Measurements from ENCODE around the gene TENM4. TPM values are rescaled to one million over a fixed set of nuclear protein-coding genes. Genes with fewer than 3 reads are reported as not detected.

Gene TENM4
- total RNA-seq, 1 experiment from 2014 or later, result 25.0 TPM

- 0 out of 2 replicates have a peak, but pooled peaks cover 3% of the 10 kb centered on the region for H3K9me3 Mint-ChIP-seq
- TF ChIP-seq NFE2L1 (CRISPR knock-in tag; IDR thresholded peaks at IDR 0.05), result no peak
- no peak for TF ChIP-seq ZNF263 (CRISPR knock-in tag; IDR thresholded peaks at IDR 0.05; ENCODE audit: low read depth)
- no peak for TF ChIP-seq IRF2 (CRISPR knock-in tag; IDR thresholded peaks at IDR 0.05; ENCODE audit: borderline replicate concordance, low read depth)
- TF ChIP-seq KAT7 (CRISPR knock-in tag; IDR thresholded peaks at IDR 0.05; ENCODE audit: borderline replicate concordance), result no peak
- no peak for TF ChIP-seq ATF2 (CRISPR knock-in tag; IDR thresholded peaks at IDR 0.05; ENCODE audit: borderline replicate concordance, low read depth)
- TF ChIP-seq ZNF317 (CRISPR knock-in tag; IDR thresholded peaks at IDR 0.05; ENCODE audit: borderline replicate concordance, low read depth), result no peak
- no peak for TF ChIP-seq ATF6 (CRISPR knock-in tag; IDR thresholded peaks at IDR 0.05)
- no peak for TF ChIP-seq ZNF121 (CRISPR knock-in tag; IDR thresholded peaks at IDR 0.05)
- no peak for TF ChIP-seq JAZF1 (CRISPR knock-in tag; IDR thresholded peaks at IDR 0.05)
- no peak for TF ChIP-seq GRHL2 (CRISPR knock-in tag; IDR thresholded peaks at IDR 0.05; ENCODE audit: insufficient replicate concordance, severe bottlenecking)
- TF ChIP-seq SMAD3 (CRISPR knock-in tag; IDR thresholded peaks at IDR 0.05; ENCODE audit: borderline replicate concordance), result no peak
- TF ChIP-seq, protein P1, sequence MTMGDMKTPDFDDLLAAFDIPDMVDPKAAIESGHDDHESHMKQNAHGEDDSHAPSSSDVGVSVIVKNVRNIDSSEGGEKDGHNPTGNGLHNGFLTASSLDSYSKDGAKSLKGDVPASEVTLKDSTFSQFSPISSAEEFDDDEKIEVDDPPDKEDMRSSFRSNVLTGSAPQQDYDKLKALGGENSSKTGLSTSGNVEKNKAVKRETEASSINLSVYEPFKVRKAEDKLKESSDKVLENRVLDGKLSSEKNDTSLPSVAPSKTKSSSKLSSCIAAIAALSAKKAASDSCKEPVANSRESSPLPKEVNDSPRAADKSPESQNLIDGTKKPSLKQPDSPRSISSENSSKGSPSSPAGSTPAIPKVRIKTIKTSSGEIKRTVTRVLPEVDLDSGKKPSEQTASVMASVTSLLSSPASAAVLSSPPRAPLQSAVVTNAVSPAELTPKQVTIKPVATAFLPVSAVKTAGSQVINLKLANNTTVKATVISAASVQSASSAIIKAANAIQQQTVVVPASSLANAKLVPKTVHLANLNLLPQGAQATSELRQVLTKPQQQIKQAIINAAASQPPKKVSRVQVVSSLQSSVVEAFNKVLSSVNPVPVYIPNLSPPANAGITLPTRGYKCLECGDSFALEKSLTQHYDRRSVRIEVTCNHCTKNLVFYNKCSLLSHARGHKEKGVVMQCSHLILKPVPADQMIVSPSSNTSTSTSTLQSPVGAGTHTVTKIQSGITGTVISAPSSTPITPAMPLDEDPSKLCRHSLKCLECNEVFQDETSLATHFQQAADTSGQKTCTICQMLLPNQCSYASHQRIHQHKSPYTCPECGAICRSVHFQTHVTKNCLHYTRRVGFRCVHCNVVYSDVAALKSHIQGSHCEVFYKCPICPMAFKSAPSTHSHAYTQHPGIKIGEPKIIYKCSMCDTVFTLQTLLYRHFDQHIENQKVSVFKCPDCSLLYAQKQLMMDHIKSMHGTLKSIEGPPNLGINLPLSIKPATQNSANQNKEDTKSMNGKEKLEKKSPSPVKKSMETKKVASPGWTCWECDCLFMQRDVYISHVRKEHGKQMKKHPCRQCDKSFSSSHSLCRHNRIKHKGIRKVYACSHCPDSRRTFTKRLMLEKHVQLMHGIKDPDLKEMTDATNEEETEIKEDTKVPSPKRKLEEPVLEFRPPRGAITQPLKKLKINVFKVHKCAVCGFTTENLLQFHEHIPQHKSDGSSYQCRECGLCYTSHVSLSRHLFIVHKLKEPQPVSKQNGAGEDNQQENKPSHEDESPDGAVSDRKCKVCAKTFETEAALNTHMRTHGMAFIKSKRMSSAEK (CRISPR knock-in tag; IDR thresholded peaks at IDR 0.05; ENCODE audit: borderline replicate concordance), result no peak
- TF ChIP-seq, protein P2, sequence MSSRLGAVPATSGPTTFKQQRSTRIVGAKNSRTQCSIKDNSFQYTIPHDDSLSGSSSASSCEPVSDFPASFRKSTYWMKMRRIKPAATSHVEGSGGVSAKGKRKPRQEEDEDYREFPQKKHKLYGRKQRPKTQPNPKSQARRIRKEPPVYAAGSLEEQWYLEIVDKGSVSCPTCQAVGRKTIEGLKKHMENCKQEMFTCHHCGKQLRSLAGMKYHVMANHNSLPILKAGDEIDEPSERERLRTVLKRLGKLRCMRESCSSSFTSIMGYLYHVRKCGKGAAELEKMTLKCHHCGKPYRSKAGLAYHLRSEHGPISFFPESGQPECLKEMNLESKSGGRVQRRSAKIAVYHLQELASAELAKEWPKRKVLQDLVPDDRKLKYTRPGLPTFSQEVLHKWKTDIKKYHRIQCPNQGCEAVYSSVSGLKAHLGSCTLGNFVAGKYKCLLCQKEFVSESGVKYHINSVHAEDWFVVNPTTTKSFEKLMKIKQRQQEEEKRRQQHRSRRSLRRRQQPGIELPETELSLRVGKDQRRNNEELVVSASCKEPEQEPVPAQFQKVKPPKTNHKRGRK (CRISPR knock-in tag; IDR thresholded peaks at IDR 0.05; ENCODE audit: borderline replicate concordance), result no peak
- H3K27ac Mint-ChIP-seq, result no peak overlapping the region
- ATAC-seq, result no peak
- H3K4me1 Mint-ChIP-seq, result peaks cover 31% of the 10 kb centered on the region
- H3K27me3 Mint-ChIP-seq (ENCODE audit: low read depth), result no peaks in the 10 kb centered on the region
- DNase-seq (ENCODE audit: low spot score), result no peak
- no peaks in the 10 kb centered on the region for H3K36me3 Mint-ChIP-seq
- CTCF ChIA-PET, result interaction anchor here (2.3 to 12.8 kb wide), 2 partner anchors 8 to 63 kb away, joined by 8 to 396 read pairs; no protein-coding TSS in a partner anchor
- no peak overlapping the region for H3K4me3 Mint-ChIP-seq
- POLR2A ChIA-PET, result no interaction called here
These were observed 787.4 kb downstream of the TENM4 start for GRCh38 chr11:78653294-78653909.

GRCh38 chr11:78652843-78653239 is 788.0 kb downstream of the TENM4 start:
- POLR2A ChIA-PET, result no interaction called here
- no peak for ATAC-seq
- Mint-ChIP-seq H3K27me3 (ENCODE audit: low read depth) (no peaks in the 10 kb centered on the region), H3K27ac (no peak overlapping the region), H3K4me1 (peaks cover 31% of the 10 kb centered on the region), H3K4me3 (no peak overlapping the region), H3K36me3 (no peaks in the 10 kb centered on the region), H3K9me3 (0 out of 2 replicates have a peak, but pooled peaks cover 3% of the 10 kb centered on the region)
- DNase-seq (ENCODE audit: low spot score), result no peak
- CTCF ChIA-PET, result interaction anchor here (12.8 kb wide), 1 partner anchor 64 kb away, joined by 396 read pairs; no protein-coding TSS in a partner anchor
- TF ChIP-seq ESRRA (CRISPR knock-in tag; IDR thresholded peaks at IDR 0.05; ENCODE audit: borderline replicate concordance) (no peak), ZBTB43 (CRISPR knock-in tag; IDR thresholded peaks at IDR 0.05) (no peak), ZNF317 (CRISPR knock-in tag; IDR thresholded peaks at IDR 0.05; ENCODE audit: borderline replicate concordance, low read depth) (no peak), ZNF121 (CRISPR knock-in tag; IDR thresholded peaks at IDR 0.05) (no peak), GABPB1 (CRISPR knock-in tag; IDR thresholded peaks at IDR 0.05) (no peak), ZNF423 (CRISPR knock-in tag; IDR thresholded peaks at IDR 0.05) (no peak)
- TF ChIP-seq, protein P2 (CRISPR knock-in tag; IDR thresholded peaks at IDR 0.05; ENCODE audit: borderline replicate concordance), result no peak
- TF ChIP-seq, protein P3, sequence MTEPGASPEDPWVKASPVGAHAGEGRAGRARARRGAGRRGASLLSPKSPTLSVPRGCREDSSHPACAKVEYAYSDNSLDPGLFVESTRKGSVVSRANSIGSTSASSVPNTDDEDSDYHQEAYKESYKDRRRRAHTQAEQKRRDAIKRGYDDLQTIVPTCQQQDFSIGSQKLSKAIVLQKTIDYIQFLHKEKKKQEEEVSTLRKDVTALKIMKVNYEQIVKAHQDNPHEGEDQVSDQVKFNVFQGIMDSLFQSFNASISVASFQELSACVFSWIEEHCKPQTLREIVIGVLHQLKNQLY (CRISPR knock-in tag; IDR thresholded peaks at IDR 0.05), result no peak

All from WTC11 (cell line).